Loucy (cell line): ENCODE data around the gene PDRG1.

Source experiments
- CTCF ChIP-seq: fragments of 200-600 bp; sonication (generic); conservative IDR thresholded peaks from 2 replicates; pipeline ENCODE4 v1.5.1; 2014; ENCODE audit warnings: mild to moderate bottlenecking, antibody characterized with exemption, low read length
- EZH2phosphoT487 ChIP-seq: fragments of 200-600 bp; IDR thresholded peaks from 2 replicates; pipeline ENCODE4 v1.6.1; 2018; ENCODE audit warnings: antibody characterized with exemption, mild to moderate bottlenecking, moderate library complexity, borderline replicate concordance

- no peak for TF ChIP-seq CTCF
- no peak for TF ChIP-seq EZH2phosphoT487
Measured at GRCh38 chr20:31906001-31906400, 45.8 kb downstream of the PDRG1 start.
